ENCODE measurements around the gene CNTNAP2.

The CNTNAP2 gene

DNA sequence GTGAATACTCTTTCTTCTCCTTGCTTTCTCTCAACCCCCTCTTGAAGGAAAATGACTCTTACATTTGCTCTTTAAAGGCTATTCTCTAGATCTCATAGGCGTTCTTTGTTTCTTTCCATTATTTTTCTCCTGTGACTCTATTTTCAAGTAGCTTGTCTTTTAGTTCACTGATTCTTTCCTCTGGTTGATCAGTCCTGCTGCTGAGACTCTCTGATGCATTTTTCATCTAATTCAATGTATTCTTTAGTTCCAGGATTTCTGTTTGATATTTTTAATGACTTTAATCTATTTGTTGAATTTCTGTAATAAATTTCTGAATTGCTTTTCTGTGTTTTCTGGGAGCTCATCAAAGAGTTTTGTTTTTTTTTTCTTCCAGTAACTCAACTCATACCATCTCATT lies 397.7 kb downstream of the CNTNAP2 start:
- ATAC-seq (ENCODE audit: insufficient read depth, low read depth) (no peak), DNase-seq (no peak)
- no peak for TF ChIP-seq EZH2 (IDR thresholded peaks at IDR 0.05; ENCODE audit: borderline replicate concordance, low read depth, low read length, severe bottlenecking)
- TF ChIP-seq, protein P1, sequence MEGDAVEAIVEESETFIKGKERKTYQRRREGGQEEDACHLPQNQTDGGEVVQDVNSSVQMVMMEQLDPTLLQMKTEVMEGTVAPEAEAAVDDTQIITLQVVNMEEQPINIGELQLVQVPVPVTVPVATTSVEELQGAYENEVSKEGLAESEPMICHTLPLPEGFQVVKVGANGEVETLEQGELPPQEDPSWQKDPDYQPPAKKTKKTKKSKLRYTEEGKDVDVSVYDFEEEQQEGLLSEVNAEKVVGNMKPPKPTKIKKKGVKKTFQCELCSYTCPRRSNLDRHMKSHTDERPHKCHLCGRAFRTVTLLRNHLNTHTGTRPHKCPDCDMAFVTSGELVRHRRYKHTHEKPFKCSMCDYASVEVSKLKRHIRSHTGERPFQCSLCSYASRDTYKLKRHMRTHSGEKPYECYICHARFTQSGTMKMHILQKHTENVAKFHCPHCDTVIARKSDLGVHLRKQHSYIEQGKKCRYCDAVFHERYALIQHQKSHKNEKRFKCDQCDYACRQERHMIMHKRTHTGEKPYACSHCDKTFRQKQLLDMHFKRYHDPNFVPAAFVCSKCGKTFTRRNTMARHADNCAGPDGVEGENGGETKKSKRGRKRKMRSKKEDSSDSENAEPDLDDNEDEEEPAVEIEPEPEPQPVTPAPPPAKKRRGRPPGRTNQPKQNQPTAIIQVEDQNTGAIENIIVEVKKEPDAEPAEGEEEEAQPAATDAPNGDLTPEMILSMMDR (IDR thresholded peaks at IDR 0.05; ENCODE audit: borderline replicate concordance, extremely low read depth, low read length, poor library complexity, severe bottlenecking) = no peak
- H3K27ac ChIP-seq (ENCODE audit: low read length) = no peak overlapping the region
- H3K36me3 ChIP-seq (ENCODE audit: insufficient read depth, low read length) = no peaks in the 10 kb centered on the region
- no peaks in the 10 kb centered on the region for H3K4me1 ChIP-seq (ENCODE audit: insufficient read depth, low read length)
- H2AFZ ChIP-seq (ENCODE audit: low read depth, low read length) = no peak overlapping the region
- H3K9ac ChIP-seq (ENCODE audit: low read depth, low read length) = no peak overlapping the region
- H3K79me2 ChIP-seq (ENCODE audit: insufficient read depth, low read length) = no peaks in the 10 kb centered on the region
- no peak overlapping the region for H3K4me2 ChIP-seq (ENCODE audit: insufficient read depth, low read length)
- no peaks in the 10 kb centered on the region for H3K27me3 ChIP-seq (ENCODE audit: insufficient read depth, low read length, poor library complexity)
- H3K4me3 ChIP-seq (ENCODE audit: low read depth in 1 of 2, low read length in 2 of 2) = no peak overlapping the region
- no peaks in the 10 kb centered on the region for H4K20me1 ChIP-seq (ENCODE audit: insufficient read depth, low read length)
- H3K9me3 ChIP-seq (ENCODE audit: insufficient read depth, low read length, severe bottlenecking) = peaks cover 21% of the 10 kb centered on the region

DNA sequence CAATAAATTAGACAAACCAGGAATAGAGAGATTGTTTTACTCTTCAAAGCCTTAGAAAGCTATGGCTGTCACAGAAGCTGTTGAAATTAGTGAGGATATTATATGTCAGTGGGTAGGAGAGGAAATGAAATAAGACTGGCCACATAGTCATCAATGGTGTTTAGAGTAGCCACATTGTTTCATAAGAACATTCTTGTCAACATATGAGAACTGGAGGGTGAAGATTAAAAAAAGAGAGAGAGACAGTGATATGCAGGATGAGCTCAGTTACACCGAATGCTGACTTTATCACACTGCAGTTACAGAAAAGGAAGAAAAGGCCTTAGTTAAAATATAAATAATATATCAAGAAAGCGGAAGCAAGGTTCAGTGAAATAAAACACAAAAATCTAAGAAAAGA lies 412.0 kb downstream of the CNTNAP2 start:
- no peak overlapping the region for H3K4me2 ChIP-seq (ENCODE audit: insufficient read depth, low read length)
- DNase-seq (no peak), ATAC-seq (ENCODE audit: insufficient read depth, low read depth) (no peak)
- H3K79me2 ChIP-seq (ENCODE audit: insufficient read depth, low read length) = no peaks in the 10 kb centered on the region
- no peaks in the 10 kb centered on the region for H3K9me3 ChIP-seq (ENCODE audit: insufficient read depth, low read length, severe bottlenecking)
- no peak overlapping the region for H2AFZ ChIP-seq (ENCODE audit: low read depth, low read length)
- H3K9ac ChIP-seq (ENCODE audit: low read depth, low read length) = no peak overlapping the region
- no peaks in the 10 kb centered on the region for H3K36me3 ChIP-seq (ENCODE audit: insufficient read depth, low read length)
- H3K4me3 ChIP-seq (ENCODE audit: low read depth in 1 of 2, low read length in 2 of 2) = no peak overlapping the region
- no peak overlapping the region for H3K27ac ChIP-seq (ENCODE audit: low read length)
- H3K27me3 ChIP-seq (ENCODE audit: insufficient read depth, low read length, poor library complexity) = no peaks in the 10 kb centered on the region
- H4K20me1 ChIP-seq (ENCODE audit: insufficient read depth, low read length) = no peaks in the 10 kb centered on the region
- TF ChIP-seq EZH2 (IDR thresholded peaks at IDR 0.05; ENCODE audit: borderline replicate concordance, low read depth, low read length, severe bottlenecking) = no peak
- TF ChIP-seq, protein P1 (IDR thresholded peaks at IDR 0.05; ENCODE audit: borderline replicate concordance, extremely low read depth, low read length, poor library complexity, severe bottlenecking) = no peak
- no peaks in the 10 kb centered on the region for H3K4me1 ChIP-seq (ENCODE audit: insufficient read depth, low read length)

- Histone ChIP-seq H3K4me2 (ENCODE audit: insufficient read depth, low read length) (no peak overlapping the region), H3K79me2 (ENCODE audit: insufficient read depth, low read length) (no peaks in the 10 kb centered on the region), H4K20me1 (ENCODE audit: insufficient read depth, low read length) (no peaks in the 10 kb centered on the region), H3K4me1 (ENCODE audit: insufficient read depth, low read length) (no peaks in the 10 kb centered on the region), H3K9ac (ENCODE audit: low read depth, low read length) (no peak overlapping the region), H3K9me3 (ENCODE audit: insufficient read depth, low read length, severe bottlenecking) (no peaks in the 10 kb centered on the region), H3K27me3 (ENCODE audit: insufficient read depth, low read length, poor library complexity) (no peaks in the 10 kb centered on the region), H2AFZ (ENCODE audit: low read depth, low read length) (no peak overlapping the region), H3K4me3 (ENCODE audit: low read depth in 1 of 2, low read length in 2 of 2) (no peak overlapping the region), H3K27ac (ENCODE audit: low read length) (no peak overlapping the region), H3K36me3 (ENCODE audit: insufficient read depth, low read length) (no peaks in the 10 kb centered on the region)
- no peak for ATAC-seq (ENCODE audit: insufficient read depth, low read depth)
- TF ChIP-seq, protein P1 (IDR thresholded peaks at IDR 0.05; ENCODE audit: borderline replicate concordance, extremely low read depth, low read length, poor library complexity, severe bottlenecking) = no peak
- no peak for TF ChIP-seq EZH2 (IDR thresholded peaks at IDR 0.05; ENCODE audit: borderline replicate concordance, low read depth, low read length, severe bottlenecking)
- no peak for DNase-seq
Observed at GRCh38 chr7:146539836-146540235, 423.2 kb downstream of the CNTNAP2 start.

GRCh38 chr7:146542101-146542500 lies 425.5 kb downstream of the CNTNAP2 start:
- no peak for DNase-seq
- H3K27ac ChIP-seq (ENCODE audit: low read length) = no peak overlapping the region
- no peak for ATAC-seq (ENCODE audit: insufficient read depth, low read depth)

More at GRCh38 chr7:146542101-146542500, 425.5 kb downstream of the CNTNAP2 start:
- no peak for TF ChIP-seq EZH2 (IDR thresholded peaks at IDR 0.05; ENCODE audit: borderline replicate concordance, low read depth, low read length, severe bottlenecking)
- TF ChIP-seq, protein P1 (IDR thresholded peaks at IDR 0.05; ENCODE audit: borderline replicate concordance, extremely low read depth, low read length, poor library complexity, severe bottlenecking) = no peak
- Histone ChIP-seq H3K36me3 (ENCODE audit: insufficient read depth, low read length) (no peaks in the 10 kb centered on the region), H3K4me3 (ENCODE audit: low read depth in 1 of 2, low read length in 2 of 2) (no peak overlapping the region), H3K9me3 (ENCODE audit: insufficient read depth, low read length, severe bottlenecking) (no peaks in the 10 kb centered on the region), H3K9ac (ENCODE audit: low read depth, low read length) (no peak overlapping the region), H3K4me1 (ENCODE audit: insufficient read depth, low read length) (no peaks in the 10 kb centered on the region), H4K20me1 (ENCODE audit: insufficient read depth, low read length) (no peaks in the 10 kb centered on the region), H3K4me2 (ENCODE audit: insufficient read depth, low read length) (no peak overlapping the region), H2AFZ (ENCODE audit: low read depth, low read length) (no peak overlapping the region), H3K79me2 (ENCODE audit: insufficient read depth, low read length) (no peaks in the 10 kb centered on the region), H3K27me3 (ENCODE audit: insufficient read depth, low read length, poor library complexity) (no peaks in the 10 kb centered on the region)
